GM21390 (cell line): ENCODE data around the gene TECPR2.

Experiments used
- ATAC-seq: cut with Tn5 transposase; IDR thresholded peaks from one replicate; pipeline ENCODE4 v1.9.1; 2021; ENCODE audit not compliant: unreplicated experiment

Gene TECPR2

DNA sequence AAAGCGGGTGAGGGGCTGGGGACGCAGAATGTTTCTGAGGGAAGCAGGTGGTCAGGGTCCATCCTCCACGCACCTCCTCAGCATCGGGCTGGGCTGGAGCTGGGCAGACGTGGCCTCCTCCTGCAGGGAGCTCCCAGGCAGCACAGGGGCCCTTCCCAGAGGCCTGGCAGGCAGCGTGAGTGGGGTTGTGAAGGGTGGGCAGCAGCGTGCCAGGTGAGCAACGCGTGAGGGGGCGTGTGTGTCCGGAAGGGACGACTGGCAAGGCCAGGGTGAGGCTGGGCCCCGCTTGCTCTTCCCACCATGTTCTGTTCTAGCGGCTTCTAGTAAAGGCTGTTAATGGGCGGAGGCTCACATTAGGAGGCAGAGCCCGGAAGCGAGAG lies 129.8 kb downstream of the TECPR2 start:
- no peak for ATAC-seq

DNA sequence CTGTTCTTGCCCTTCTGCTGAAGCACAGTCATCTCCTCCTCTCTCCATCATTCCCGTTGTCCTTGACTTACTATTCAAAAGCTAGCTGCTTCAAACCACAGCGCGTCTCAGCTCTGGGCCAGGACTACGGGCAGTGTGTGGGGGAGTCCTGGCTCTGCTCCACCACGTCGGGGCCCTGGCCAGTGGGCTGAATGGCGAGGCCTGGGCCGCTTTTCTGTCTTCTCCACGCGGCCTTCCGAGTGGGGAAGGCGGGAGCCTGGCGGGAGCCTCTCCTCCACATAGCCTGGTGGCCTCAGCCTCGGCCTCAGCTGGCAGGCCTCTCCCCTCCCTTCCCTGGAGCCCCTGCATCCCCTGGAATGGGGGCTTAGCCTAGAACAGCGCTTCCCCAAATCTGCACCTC lies 130.4 kb downstream of the TECPR2 start:
- no peak for ATAC-seq

DNA sequence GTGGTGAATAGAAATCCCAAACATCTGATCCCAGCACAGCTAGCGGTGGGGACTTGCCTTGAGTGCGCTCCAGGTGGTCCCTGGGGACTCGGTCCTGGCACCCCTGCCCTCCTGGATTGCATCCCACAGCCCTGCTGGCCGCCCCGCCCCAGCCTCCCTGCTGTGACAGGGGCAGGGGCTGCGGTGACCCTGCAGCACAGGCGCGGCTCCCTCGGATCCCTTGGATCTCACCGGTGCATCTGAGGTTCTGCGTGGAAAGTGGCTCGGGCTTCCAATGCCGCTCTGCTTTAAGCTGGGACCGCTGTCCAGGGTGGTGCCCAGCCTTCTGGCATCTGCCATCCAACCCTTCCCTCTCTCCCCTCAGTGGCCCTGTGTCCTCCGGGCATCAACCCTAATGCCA lies 130.8 kb downstream of the TECPR2 start:
- ATAC-seq, result no peak

DNA sequence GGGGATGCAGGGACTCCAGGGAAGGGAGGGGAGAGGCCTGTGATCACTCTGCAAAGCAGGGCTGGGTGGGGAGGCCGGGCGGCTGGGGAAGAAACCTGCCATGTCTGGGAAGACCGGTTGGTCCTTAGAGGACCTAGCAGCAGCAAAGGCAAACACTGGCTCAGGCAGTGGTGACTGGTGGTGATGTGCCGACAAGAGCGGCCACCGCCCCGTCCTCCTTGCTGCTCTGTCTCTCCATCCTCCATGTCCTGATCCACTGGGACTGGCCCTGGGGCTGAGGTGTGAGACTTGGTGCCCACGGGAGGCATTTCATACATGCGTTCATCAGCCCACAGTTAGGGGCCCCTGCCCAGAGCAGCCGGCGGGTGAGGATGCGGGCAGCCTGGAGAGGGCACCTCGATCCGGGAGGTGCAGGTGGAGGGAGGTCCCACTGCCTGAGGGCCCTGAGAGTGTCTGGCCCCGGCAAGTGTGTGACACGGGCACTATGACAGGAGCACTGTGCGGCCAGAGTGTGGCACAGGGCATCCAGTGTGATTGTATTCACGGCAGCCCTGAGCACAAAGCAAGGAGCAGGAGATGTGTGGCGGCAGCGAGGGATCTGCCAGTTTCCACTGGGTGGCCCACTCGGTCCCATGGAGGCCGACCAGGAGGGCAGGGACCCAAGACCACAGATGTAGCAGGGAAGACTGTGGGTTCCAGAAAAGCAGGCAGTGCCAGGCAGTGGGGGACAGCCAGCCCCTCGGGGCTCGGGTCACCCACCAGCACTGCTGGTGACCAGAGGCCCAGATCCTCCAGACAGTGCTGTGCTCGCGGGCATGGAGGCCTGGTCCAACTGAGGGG lies 133.0 kb downstream of the TECPR2 start:
- no peak for ATAC-seq

DNA sequence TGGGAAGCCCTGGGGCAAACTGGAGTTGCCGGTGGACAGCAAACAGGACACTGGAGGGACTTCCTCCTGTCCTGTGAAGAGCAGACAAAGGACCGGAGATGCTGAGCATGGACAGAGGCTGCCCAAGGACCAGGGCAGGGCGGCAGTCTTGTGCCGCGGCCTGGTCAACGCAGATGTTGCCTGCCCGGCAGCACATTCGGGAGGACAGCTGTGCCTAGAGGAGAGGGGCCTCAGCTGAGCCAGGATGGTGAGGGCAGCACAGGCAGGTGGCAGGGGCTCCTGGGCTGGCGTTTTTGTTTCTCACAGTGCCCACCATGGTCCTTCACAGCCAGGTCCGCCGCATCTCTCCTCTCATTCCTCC lies 133.6 kb downstream of the TECPR2 start:
- ATAC-seq, result no peak

DNA sequence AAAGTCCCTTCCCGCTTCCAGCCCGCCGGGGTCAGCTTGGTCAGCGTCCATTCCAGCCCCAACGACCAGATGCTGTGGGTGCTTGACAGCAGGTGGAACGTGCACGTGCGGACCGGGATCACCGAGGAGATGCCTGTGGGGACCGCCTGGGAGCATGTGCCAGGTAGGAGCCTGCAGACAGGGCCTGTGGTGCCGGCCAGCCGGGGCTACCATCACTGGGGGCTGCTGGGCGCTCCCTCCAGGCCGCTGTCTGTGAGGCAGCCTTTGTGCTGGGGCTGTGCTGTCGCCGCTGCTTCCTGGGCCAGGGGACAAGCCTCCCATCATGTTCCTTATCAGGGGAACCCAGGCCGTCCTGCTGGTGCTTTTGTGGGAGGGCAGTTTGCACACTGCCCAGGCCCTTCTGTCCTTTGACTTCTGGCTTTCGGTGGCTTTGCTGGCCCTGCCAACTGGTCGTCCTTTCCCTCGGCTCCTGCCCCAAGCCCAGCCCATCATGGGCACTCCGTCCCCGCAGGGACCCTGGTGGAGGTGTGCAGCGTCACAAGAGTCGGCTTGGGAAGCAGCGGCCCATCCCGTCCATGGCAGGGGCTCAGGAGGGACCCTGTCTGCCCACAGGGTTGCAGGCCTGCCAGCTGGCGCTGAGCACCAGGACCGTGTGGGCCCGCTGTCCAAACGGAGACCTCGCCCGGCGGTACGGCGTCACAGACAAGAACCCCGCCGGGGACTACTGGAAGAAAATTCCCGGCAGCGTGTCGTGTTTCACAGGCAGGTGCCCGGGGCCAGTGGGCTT lies 134.4 kb downstream of the TECPR2 start:
- ATAC-seq, result no peak

DNA sequence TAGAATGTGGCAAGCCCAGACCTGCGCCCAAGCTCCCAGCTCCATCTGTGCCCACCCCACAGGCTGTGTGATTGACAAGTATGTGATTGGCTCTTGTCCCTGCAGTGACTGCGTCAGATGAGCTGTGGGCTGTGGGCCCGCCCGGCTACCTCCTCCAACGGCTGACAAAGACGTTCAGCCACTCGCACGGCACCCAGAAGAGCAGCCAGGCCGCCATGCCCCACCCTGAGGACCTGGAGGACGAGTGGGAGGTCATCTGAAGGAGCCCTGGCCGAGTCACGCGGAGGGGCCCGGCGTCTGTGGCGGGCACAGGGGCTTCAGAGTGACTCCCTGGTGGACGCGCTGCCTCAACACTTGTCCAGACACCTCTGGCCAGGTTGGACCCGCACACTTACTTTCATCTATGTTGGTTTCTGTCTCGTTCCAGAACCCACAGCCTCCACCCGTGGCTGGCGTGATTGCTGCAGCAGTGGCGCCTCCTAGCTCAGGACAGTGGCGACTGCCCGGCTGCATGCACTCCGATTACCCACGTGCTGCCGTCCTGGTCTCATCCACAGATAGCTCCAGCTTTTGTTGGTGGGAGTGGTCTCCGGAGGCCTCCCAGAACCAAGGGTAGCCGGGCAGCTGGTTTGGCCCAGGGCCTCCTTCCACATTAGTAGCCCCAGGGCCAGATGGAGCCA lies 135.4 kb downstream of the TECPR2 start:
- ATAC-seq, result no peak

DNA sequence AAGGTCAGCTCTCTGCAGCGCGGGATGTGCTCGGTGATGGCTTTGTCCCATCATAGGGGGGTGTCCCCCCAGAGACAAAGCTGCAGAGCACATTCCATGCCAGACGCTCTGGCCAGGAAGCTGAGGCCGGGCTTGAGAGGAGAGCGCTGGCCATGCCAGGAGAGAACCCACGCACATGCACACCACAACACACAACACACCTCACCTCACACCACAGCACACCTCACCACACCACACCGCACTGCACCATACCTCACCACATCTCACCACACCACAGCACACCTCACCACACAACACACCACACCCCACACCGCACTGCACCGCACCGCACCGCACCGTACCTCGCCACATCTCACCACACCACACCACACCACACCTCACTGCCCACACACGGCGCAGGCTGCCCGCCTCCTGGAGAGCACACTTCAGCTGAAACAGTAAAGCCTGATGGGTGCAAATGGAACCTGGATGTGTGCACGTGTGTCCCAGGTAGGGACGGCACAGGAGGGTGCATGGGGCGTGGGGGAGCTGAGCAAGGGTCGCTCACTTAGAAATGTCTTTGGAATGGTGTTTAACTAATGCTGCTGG lies 136.0 kb downstream of the TECPR2 start:
- no peak for ATAC-seq

DNA sequence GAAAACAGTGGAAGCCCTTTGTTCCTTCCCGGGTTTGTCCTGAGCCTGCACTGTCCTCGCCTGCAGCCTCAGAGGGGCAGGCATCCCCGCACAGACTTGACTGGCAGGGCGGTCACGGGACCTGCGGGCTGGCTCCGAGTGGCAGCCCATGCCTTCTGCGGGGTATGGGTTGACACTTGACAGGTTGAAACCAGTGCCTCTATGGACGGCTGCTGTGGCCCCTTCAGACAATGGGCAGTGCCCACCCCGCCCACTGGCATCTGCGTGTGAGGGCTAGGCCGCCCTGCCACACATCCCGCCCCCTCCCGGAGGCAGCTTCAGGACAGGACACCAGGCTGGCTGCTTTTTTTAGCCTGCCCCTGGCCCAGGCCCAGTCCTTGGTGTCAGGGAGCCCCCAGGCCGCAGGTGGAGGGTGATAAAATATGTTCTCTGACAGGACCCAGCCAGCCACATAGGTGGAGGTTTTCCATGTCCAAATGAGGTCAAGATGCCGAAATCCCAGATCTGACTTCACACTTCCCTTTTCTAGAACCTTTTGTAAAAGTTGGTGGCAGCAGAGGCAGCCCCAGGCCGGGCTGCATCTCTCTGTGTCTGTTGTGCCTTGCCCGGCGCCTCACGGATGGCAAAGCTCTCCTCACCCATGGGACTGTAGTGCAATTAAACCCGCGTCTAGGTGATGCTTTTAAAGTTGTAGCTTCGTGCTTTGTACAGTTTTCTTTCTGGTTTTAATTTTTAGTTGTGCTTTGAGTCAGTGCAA lies 136.8 kb downstream of the TECPR2 start:
- ATAC-seq, result no peak

DNA sequence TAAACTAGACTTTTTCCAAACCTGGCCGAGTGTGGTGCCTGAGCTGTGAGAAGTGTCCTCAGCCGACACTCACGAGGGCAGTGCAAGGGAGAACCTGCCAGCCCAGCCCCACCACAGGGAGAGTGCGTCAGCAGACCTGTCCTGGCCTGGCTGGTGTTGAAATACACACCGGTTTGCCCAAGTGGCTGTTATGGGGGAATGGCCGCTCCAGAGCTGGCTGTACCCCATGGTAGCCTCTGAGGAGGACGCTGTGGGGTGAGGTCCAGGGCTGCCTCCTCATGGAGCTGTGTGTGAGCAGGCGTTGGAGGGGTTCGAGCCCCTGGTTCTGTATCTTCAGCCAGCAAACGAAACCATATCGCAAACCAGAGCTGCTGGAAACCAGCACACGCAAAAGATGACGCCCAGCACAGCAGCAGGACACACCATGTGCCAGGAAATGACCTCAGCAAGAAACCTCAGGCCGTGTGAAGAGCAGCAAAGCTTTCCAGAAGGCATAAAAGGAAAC lies 137.5 kb downstream of the TECPR2 start:
- no peak for ATAC-seq

DNA sequence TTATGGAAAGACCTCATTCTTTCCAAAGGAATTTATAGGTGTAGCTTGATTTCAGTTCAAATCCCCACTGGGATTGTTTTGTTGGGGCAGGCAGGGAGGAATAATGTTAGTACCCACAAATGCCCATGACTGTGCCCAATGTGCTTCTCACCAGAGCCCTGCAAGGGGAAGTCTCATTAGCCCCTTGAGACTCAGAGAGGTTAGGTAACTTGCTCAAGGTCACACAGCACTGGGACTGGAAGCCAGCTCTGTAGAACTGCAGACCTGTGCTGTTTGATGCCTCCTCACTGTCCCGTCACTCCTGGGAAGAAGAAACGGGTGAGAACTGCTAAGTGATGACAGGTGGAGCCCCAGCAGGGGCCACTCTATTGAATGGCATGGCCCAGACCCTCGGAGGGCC lies 138.0 kb downstream of the TECPR2 start:
- ATAC-seq, result no peak

DNA sequence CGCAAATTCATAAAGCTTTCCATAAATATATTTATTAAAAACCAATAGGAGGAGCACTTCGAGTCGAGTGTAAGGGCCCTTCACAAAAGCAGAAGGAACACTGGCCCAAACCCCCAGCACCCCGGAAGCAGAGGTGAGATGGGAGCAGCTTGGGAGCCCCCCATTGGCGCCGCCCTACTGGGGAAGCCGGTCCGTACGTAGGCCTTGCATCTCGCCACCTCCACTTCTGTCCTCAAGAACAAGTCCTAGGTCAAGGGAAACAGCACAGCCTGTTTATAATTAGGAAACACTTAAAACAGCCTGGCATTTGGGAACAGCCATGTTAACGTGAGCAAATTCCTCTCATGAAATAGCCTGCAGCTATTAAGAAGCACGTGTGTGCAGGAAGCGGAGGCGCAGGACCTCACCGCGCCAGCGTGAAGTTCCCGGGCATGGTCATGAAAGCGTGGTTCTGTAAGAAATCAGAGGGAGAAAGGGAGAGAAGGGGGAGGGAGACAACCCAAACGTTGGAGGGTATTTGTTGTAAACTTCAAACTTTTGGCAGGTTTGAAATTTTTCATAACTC lies 139.1 kb downstream of the TECPR2 start:
- ATAC-seq, result no peak

DNA sequence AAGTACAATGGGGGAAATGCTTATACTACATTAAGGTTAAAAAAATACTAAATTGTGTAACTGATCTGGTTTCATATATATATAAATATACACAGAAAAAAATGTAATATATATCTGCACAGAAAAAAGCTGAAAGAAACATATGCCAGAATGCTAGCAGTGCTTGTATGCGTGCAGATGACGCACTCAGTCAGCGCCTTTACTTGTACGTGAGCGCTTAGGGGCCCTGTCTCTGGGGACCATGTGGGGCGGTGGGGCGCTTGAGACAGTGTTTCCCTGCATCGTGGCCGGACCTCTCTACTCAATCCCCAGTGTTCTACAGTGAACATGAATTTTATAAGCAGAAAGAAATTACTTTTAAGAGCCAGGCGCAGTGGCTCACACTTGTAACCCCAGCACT lies 139.8 kb downstream of the TECPR2 start:
- no peak for ATAC-seq

DNA sequence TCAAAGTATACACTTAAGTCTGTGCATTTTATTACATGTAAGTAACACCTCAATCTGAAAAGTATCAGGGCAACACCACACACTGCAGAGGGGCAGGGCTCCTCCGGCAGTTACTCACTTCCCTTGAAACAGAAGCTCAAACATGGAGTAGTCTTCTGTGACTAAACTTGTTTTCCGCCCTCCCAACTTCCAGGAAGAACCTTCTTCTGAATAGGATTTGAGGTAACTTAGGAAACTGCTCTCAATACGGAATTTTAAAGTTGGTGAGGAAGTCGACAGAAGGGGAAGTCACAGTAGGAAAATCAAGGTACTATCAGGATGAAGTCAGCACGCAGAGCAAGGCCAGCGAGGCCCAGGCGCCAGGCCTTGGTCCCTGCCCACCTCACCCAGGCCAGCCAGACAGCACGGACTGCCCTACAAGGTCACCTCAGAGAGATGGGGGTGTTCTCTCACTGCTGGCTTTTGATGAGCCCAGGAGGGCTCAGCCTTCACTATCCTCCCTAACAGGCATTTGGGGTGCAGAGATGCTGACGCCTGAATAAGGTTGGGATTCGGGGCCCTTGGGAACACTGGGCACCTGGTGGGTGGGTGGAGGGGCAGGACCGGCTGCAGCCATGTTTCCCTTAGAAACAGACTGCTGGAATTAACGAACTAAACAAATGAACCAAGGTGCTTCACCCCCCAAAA lies 141.0 kb downstream of the TECPR2 start:
- no peak for ATAC-seq

DNA sequence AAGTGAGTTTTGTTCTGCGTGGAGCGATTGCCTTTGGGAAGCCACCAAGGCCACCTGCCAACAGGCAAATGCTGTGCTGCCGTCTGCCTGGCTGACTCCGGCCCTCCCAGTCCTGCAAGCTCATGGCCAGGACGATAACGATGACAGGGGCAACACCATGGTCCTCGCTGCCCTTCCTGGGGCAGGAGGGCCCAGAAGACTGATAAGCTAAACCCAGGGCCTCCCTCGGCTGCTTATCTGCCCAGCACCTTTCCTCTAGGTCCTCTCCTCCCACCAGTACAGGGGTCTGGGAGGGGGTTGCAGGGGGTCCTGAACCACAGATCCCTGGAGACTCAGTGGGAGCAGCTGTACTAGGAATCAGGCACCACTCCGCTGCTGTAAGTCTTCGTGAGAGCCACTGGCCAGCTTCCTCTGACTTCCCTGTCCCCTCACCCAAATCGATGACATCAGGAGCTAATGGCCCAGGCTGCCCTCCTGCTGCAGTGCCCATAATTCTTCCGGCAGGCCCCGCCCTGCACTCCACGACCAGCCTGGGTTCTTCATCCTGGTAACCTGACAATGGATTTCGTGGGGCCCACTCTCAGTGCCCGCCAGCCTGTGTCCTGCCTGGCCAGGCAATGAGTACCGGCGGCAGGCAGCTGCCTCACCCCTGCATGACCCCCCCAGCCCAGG lies 141.7 kb downstream of the TECPR2 start:
- ATAC-seq, result no peak

DNA sequence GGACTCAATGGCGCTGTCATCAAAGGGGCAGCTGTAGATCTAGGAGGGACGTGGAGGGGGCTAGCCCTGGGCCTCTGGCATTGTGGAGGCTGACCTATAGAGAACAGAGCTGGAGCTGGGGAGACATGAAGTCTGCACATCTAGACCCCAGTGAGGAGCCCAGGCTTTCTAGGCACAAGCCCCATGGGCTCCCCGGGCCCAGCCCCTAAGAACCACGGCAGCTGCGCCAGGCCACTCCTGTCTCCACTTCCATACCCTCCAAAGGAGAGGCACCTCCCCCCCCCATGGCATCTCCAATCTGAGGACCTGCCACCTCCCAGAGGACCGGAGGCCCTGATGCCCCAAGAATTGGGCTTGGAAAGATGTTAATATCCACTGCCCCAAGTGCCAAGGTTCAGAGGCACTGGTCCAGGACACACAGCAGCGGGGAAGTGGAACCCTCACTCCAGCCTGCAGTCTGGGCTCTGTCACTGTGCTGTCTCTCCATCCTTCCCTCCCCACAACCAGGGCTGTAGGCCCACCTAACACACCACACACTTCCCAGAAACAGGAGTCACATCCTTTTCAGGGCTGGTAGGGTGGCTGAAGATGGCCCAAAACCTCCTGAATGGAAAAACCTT lies 142.4 kb downstream of the TECPR2 start:
- no peak for ATAC-seq

DNA sequence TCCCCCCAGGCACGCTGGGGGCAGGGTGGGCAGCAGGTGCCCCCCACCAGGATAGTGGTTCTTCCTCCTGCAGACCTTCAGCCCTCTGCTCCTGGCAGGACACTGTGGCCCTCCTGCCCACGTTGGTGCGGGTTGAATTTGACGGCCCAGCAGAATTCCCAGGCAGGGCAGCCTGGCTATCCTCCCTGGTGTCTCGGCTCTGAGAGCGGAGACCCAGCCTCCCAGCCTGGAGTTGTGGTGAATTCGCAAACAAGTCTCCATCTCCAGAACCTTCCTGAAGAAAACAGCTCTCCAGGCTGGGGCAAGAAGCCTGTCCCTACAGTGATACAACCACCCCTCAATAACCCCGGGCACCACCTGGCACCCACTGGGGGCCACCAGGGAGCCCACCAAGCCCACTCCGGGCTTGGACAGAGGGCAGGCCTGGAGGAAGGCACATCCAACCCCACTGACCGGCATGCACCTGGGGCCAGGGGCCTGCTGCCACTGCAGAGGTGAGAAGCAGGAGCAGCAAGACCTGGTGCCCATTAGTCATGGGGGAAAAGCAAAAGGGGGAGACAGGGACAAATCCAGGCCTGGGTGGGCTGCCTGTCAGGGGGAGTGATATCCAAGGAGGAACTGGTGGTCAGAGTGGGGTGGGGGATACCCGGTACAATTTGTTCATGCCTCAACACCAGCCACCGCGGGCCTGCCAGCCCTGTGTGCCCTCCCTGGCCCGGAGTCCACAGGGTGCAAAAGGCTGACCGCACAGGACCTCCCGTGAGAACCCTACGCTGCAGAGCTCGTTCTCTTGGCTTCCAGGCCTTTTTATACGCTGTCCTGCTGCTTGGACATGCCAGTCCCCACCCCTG lies 143.3 kb downstream of the TECPR2 start:
- no peak for ATAC-seq

DNA sequence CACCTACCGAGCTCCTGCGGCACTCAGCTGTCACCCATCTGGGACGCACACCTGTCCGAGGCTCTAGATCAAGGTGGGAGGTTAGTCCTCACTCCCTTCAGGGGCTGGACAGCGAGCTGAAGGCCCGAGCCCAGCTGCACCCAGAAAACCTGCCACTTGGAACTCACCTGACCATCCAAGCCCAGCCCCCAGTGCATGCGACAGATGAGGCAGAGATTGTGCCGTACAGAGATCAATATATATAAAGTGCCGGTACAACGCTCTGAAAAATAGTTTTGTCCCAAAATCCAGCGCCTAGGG lies 143.8 kb downstream of the TECPR2 start:
- no peak for ATAC-seq
